Measurements from ENCODE around the gene MGMT. TPM values are rescaled to one million over a fixed set of nuclear protein-coding genes. Genes with fewer than 3 reads are reported as not detected.

MGMT gene
- total RNA-seq, 1 experiment from 2014 or later = 21.2 TPM

DNA sequence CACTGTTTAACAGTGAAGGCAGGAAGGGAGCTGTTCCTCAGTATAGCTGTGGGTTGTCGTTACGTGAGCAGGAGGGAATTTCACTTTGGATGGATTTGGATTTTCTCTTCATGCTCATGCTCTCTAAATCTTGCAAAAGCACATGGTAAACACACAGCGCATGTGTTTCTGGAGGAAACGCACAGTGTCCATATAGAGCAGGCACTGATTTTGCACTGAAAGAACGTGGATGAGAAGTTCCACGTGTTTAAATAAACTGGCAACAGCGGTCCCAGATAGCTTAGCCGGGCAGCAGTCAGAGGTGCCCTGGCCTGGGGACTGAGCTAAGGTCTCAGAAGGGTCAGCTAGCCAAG, 188.6 kb downstream of the MGMT start:
- no peaks in the 10 kb centered on the region for H3K9me2 ChIP-seq (ENCODE audit: insufficient read depth)
- no TSS peak for BruUV-seq (replicated peaks)
- H2AFZ ChIP-seq = no peak overlapping the region
- no peaks in the 10 kb centered on the region for H3K79me2 ChIP-seq (ENCODE audit: low read depth)
- CTCF ChIA-PET = no interaction called here
- no peaks in the 10 kb centered on the region for H3K27me3 ChIP-seq (ENCODE audit: insufficient read depth, low read depth)
- intact Hi-C loops (cut with micrococcal nuclease; ENCODE audit: unreplicated experiment) = no loop called here
- DNase-seq = no peak
- no peaks in the 10 kb centered on the region for H3K9me3 ChIP-seq (ENCODE audit: insufficient read depth, low read depth)
- no peaks in the 10 kb centered on the region for H4K20me1 ChIP-seq (ENCODE audit: insufficient read depth)
- H3K27ac ChIP-seq = no peak overlapping the region
- TF ChIP-seq EZH2 (IDR thresholded peaks at IDR 0.05; ENCODE audit: low read depth) = no peak
- TF ChIP-seq, protein P1, sequence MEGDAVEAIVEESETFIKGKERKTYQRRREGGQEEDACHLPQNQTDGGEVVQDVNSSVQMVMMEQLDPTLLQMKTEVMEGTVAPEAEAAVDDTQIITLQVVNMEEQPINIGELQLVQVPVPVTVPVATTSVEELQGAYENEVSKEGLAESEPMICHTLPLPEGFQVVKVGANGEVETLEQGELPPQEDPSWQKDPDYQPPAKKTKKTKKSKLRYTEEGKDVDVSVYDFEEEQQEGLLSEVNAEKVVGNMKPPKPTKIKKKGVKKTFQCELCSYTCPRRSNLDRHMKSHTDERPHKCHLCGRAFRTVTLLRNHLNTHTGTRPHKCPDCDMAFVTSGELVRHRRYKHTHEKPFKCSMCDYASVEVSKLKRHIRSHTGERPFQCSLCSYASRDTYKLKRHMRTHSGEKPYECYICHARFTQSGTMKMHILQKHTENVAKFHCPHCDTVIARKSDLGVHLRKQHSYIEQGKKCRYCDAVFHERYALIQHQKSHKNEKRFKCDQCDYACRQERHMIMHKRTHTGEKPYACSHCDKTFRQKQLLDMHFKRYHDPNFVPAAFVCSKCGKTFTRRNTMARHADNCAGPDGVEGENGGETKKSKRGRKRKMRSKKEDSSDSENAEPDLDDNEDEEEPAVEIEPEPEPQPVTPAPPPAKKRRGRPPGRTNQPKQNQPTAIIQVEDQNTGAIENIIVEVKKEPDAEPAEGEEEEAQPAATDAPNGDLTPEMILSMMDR (conservative IDR thresholded peaks at IDR 0.05) = no peak
- no peaks in the 10 kb centered on the region for H3K4me1 ChIP-seq (replicated peaks; ENCODE audit: insufficient read depth)
- H3F3A ChIP-seq (ENCODE audit: insufficient read depth, low read depth) = no peaks in the 10 kb centered on the region
- H3K4me2 ChIP-seq = no peak overlapping the region
- no peaks in the 10 kb centered on the region for H3K36me3 ChIP-seq (ENCODE audit: low read depth)
- H3K4me3 ChIP-seq = no peak overlapping the region
- POLR2A ChIA-PET (ENCODE audit: unreplicated experiment) = no interaction called here

GRCh38 chr10:129656642-129657041, 189.6 kb downstream of the MGMT start:
- no peaks in the 10 kb centered on the region for H4K20me1 ChIP-seq (ENCODE audit: insufficient read depth)
- no peaks in the 10 kb centered on the region for H3K9me2 ChIP-seq (ENCODE audit: insufficient read depth)
- H2AFZ ChIP-seq = no peak overlapping the region

GRCh38 chr10:129657297-129658017, 190.4 kb downstream of the MGMT start:
- H3K4me1 ChIP-seq (replicated peaks; ENCODE audit: insufficient read depth) = no peaks in the 10 kb centered on the region
- ChIA-PET CTCF (no interaction called here), POLR2A (ENCODE audit: unreplicated experiment) (no interaction called here)
- BruUV-seq (replicated peaks) = no TSS peak
- no peaks in the 10 kb centered on the region for H3K27me3 ChIP-seq (ENCODE audit: insufficient read depth, low read depth)
- no peak overlapping the region for H3K4me2 ChIP-seq
- no peaks in the 10 kb centered on the region for H3F3A ChIP-seq (ENCODE audit: insufficient read depth, low read depth)
- H4K20me1 ChIP-seq (ENCODE audit: insufficient read depth) = no peaks in the 10 kb centered on the region
- TF ChIP-seq EZH2 (IDR thresholded peaks at IDR 0.05; ENCODE audit: low read depth) = no peak
- TF ChIP-seq, protein P1 (conservative IDR thresholded peaks at IDR 0.05) = no peak
- H3K27ac ChIP-seq = no peak overlapping the region
- H3K9me2 ChIP-seq (ENCODE audit: insufficient read depth) = no peaks in the 10 kb centered on the region
- H2AFZ ChIP-seq = no peak overlapping the region
- intact Hi-C loops (cut with micrococcal nuclease; ENCODE audit: unreplicated experiment) = no loop called here
- no peak for DNase-seq
- H3K36me3 ChIP-seq (ENCODE audit: low read depth) = no peaks in the 10 kb centered on the region
- H3K9me3 ChIP-seq (ENCODE audit: insufficient read depth, low read depth) = no peaks in the 10 kb centered on the region
- no peaks in the 10 kb centered on the region for H3K79me2 ChIP-seq (ENCODE audit: low read depth)
- H3K4me3 ChIP-seq = no peak overlapping the region

More at GRCh38 chr10:129656642-129657041, 189.6 kb downstream of the MGMT start:
- Histone ChIP-seq H3K27ac (no peak overlapping the region), H3K9me3 (ENCODE audit: insufficient read depth, low read depth) (no peaks in the 10 kb centered on the region), H3K27me3 (ENCODE audit: insufficient read depth, low read depth) (no peaks in the 10 kb centered on the region), H3K36me3 (ENCODE audit: low read depth) (no peaks in the 10 kb centered on the region), H3K4me2 (no peak overlapping the region), H3F3A (ENCODE audit: insufficient read depth, low read depth) (no peaks in the 10 kb centered on the region), H3K79me2 (ENCODE audit: low read depth) (no peaks in the 10 kb centered on the region), H3K4me1 (replicated peaks; ENCODE audit: insufficient read depth) (no peaks in the 10 kb centered on the region), H3K4me3 (no peak overlapping the region)
- DNase-seq = no peak
- no TSS peak for BruUV-seq (replicated peaks)
- CTCF ChIA-PET = no interaction called here
- intact Hi-C loops (cut with micrococcal nuclease; ENCODE audit: unreplicated experiment) = no loop called here
- TF ChIP-seq EZH2 (IDR thresholded peaks at IDR 0.05; ENCODE audit: low read depth) = no peak
- POLR2A ChIA-PET (ENCODE audit: unreplicated experiment) = no interaction called here

Measured in PC-9 (cell line).